ENCODE measurements around the gene DNAJA4.

The DNAJA4 gene

GRCh38 chr15:78316283-78317083, 52.1 kb downstream of the DNAJA4 start:
- H3K27me3 ChIP-seq (ENCODE audit: insufficient read depth, low read length): no peaks in the 10 kb centered on the region
- H3K9me3 ChIP-seq (ENCODE audit: low read length): no peaks in the 10 kb centered on the region
- H3K36me3 ChIP-seq (ENCODE audit: insufficient read depth, low read length): no peaks in the 10 kb centered on the region
- peaks cover 48% of the 10 kb centered on the region for H3K4me1 ChIP-seq (ENCODE audit: insufficient read depth, low read length)
- H2AFZ ChIP-seq (ENCODE audit: low read depth, low read length): peak overlapping the region; percentile 72
- H3K4me3 ChIP-seq (ENCODE audit: low read length): no peak overlapping the region

- Histone ChIP-seq H3K4me3 (ENCODE audit: low read length) (no peak overlapping the region), H3K9me3 (ENCODE audit: low read length) (no peaks in the 10 kb centered on the region), H3K27me3 (ENCODE audit: insufficient read depth, low read length) (no peaks in the 10 kb centered on the region), H2AFZ (ENCODE audit: low read depth, low read length) (peak overlapping the region; percentile 72), H3K36me3 (ENCODE audit: insufficient read depth, low read length) (no peaks in the 10 kb centered on the region), H3K4me1 (ENCODE audit: insufficient read depth, low read length) (peaks cover 49% of the 10 kb centered on the region)
Observed at GRCh38 chr15:78317145-78317836, 52.9 kb downstream of the DNAJA4 start.

- Histone ChIP-seq H3K36me3 (ENCODE audit: insufficient read depth, low read length) (no peaks in the 10 kb centered on the region), H3K9me3 (ENCODE audit: low read length) (no peaks in the 10 kb centered on the region)
Observed at GRCh38 chr15:78319588-78319987, 55.2 kb downstream of the DNAJA4 start.

GRCh38 chr15:78320183-78320582, 55.8 kb downstream of the DNAJA4 start:
- H2AFZ ChIP-seq (ENCODE audit: low read depth, low read length): no peak overlapping the region
- no peak overlapping the region for H3K4me3 ChIP-seq (ENCODE audit: low read length)
- H3K36me3 ChIP-seq (ENCODE audit: insufficient read depth, low read length): no peaks in the 10 kb centered on the region
- H3K27me3 ChIP-seq (ENCODE audit: insufficient read depth, low read length): no peaks in the 10 kb centered on the region
- H3K9me3 ChIP-seq (ENCODE audit: low read length): no peaks in the 10 kb centered on the region
- H3K4me1 ChIP-seq (ENCODE audit: insufficient read depth, low read length): peaks cover 63% of the 10 kb centered on the region

More at GRCh38 chr15:78319588-78319987, 55.2 kb downstream of the DNAJA4 start:
- H3K27me3 ChIP-seq (ENCODE audit: insufficient read depth, low read length): no peaks in the 10 kb centered on the region
- H3K4me3 ChIP-seq (ENCODE audit: low read length): no peak overlapping the region
- H2AFZ ChIP-seq (ENCODE audit: low read depth, low read length): no peak overlapping the region
- peaks cover 57% of the 10 kb centered on the region for H3K4me1 ChIP-seq (ENCODE audit: insufficient read depth, low read length)

- H2AFZ ChIP-seq (ENCODE audit: low read depth, low read length): no peak overlapping the region
- H3K36me3 ChIP-seq (ENCODE audit: insufficient read depth, low read length): no peaks in the 10 kb centered on the region
- H3K27me3 ChIP-seq (ENCODE audit: insufficient read depth, low read length): no peaks in the 10 kb centered on the region
- H3K4me3 ChIP-seq (ENCODE audit: low read length): no peak overlapping the region
- peaks cover 65% of the 10 kb centered on the region for H3K4me1 ChIP-seq (ENCODE audit: insufficient read depth, low read length)
- no peaks in the 10 kb centered on the region for H3K9me3 ChIP-seq (ENCODE audit: low read length)
Observed at GRCh38 chr15:78321041-78321570, 56.7 kb downstream of the DNAJA4 start.

- Histone ChIP-seq H2AFZ (ENCODE audit: low read depth, low read length) (peak overlapping the region; percentile 22), H3K27me3 (ENCODE audit: insufficient read depth, low read length) (no peaks in the 10 kb centered on the region), H3K36me3 (ENCODE audit: insufficient read depth, low read length) (no peaks in the 10 kb centered on the region), H3K4me1 (ENCODE audit: insufficient read depth, low read length) (peaks cover 58% of the 10 kb centered on the region), H3K4me3 (ENCODE audit: low read length) (no peak overlapping the region), H3K9me3 (ENCODE audit: low read length) (no peaks in the 10 kb centered on the region)
Observed at GRCh38 chr15:78321786-78322185, 57.4 kb downstream of the DNAJA4 start.

- Histone ChIP-seq H2AFZ (ENCODE audit: low read depth, low read length) (peak overlapping the region; percentile 22), H3K4me1 (ENCODE audit: insufficient read depth, low read length) (peaks cover 54% of the 10 kb centered on the region), H3K4me3 (ENCODE audit: low read length) (no peak overlapping the region)
Observed at GRCh38 chr15:78322243-78322642, 57.9 kb downstream of the DNAJA4 start.

GRCh38 chr15:78322724-78323521, 58.6 kb downstream of the DNAJA4 start:
- H3K4me1 ChIP-seq (ENCODE audit: insufficient read depth, low read length): peaks cover 51% of the 10 kb centered on the region
- no peaks in the 10 kb centered on the region for H3K9me3 ChIP-seq (ENCODE audit: low read length)
- H2AFZ ChIP-seq (ENCODE audit: low read depth, low read length): peak overlapping the region; percentile 22
- no peaks in the 10 kb centered on the region for H3K27me3 ChIP-seq (ENCODE audit: insufficient read depth, low read length)
- H3K4me3 ChIP-seq (ENCODE audit: low read length): no peak overlapping the region
- H3K36me3 ChIP-seq (ENCODE audit: insufficient read depth, low read length): no peaks in the 10 kb centered on the region

More at GRCh38 chr15:78322243-78322642, 57.9 kb downstream of the DNAJA4 start:
- H3K27me3 ChIP-seq (ENCODE audit: insufficient read depth, low read length): no peaks in the 10 kb centered on the region
- H3K36me3 ChIP-seq (ENCODE audit: insufficient read depth, low read length): no peaks in the 10 kb centered on the region
- H3K9me3 ChIP-seq (ENCODE audit: low read length): no peaks in the 10 kb centered on the region

GRCh38 chr15:78323693-78324092, 59.3 kb downstream of the DNAJA4 start:
- H3K9me3 ChIP-seq (ENCODE audit: low read length): no peaks in the 10 kb centered on the region
- H3K27me3 ChIP-seq (ENCODE audit: insufficient read depth, low read length): no peaks in the 10 kb centered on the region
- no peaks in the 10 kb centered on the region for H3K36me3 ChIP-seq (ENCODE audit: insufficient read depth, low read length)
- peaks cover 50% of the 10 kb centered on the region for H3K4me1 ChIP-seq (ENCODE audit: insufficient read depth, low read length)
- H3K4me3 ChIP-seq (ENCODE audit: low read length): no peak overlapping the region
- H2AFZ ChIP-seq (ENCODE audit: low read depth, low read length): no peak overlapping the region

GRCh38 chr15:78324144-78324543, 59.8 kb downstream of the DNAJA4 start:
- no peaks in the 10 kb centered on the region for H3K9me3 ChIP-seq (ENCODE audit: low read length)
- H3K27me3 ChIP-seq (ENCODE audit: insufficient read depth, low read length): no peaks in the 10 kb centered on the region
- H2AFZ ChIP-seq (ENCODE audit: low read depth, low read length): no peak overlapping the region
- no peaks in the 10 kb centered on the region for H3K36me3 ChIP-seq (ENCODE audit: insufficient read depth, low read length)
- H3K4me3 ChIP-seq (ENCODE audit: low read length): no peak overlapping the region
- peaks cover 50% of the 10 kb centered on the region for H3K4me1 ChIP-seq (ENCODE audit: insufficient read depth, low read length)

GRCh38 chr15:78325092-78325843, 60.9 kb downstream of the DNAJA4 start:
- Histone ChIP-seq H3K4me3 (ENCODE audit: low read length) (no peak overlapping the region), H3K27me3 (ENCODE audit: insufficient read depth, low read length) (no peaks in the 10 kb centered on the region), H2AFZ (ENCODE audit: low read depth, low read length) (no peak overlapping the region), H3K36me3 (ENCODE audit: insufficient read depth, low read length) (no peaks in the 10 kb centered on the region), H3K9me3 (ENCODE audit: low read length) (no peaks in the 10 kb centered on the region), H3K4me1 (ENCODE audit: insufficient read depth, low read length) (peaks cover 52% of the 10 kb centered on the region)

- Histone ChIP-seq H3K9me3 (ENCODE audit: low read length) (no peaks in the 10 kb centered on the region), H3K4me1 (ENCODE audit: insufficient read depth, low read length) (peaks cover 53% of the 10 kb centered on the region), H3K27me3 (ENCODE audit: insufficient read depth, low read length) (no peaks in the 10 kb centered on the region), H3K36me3 (ENCODE audit: insufficient read depth, low read length) (no peaks in the 10 kb centered on the region), H2AFZ (ENCODE audit: low read depth, low read length) (no peak overlapping the region), H3K4me3 (ENCODE audit: low read length) (no peak overlapping the region)
Observed at GRCh38 chr15:78327466-78327865, 63.1 kb downstream of the DNAJA4 start.

All from neuron (in vitro differentiated cells).